AG09309 (cell line): ENCODE measurements around the gene ZNF487.
"Not testable (repeated sequence)": the region's sequence is repeated elsewhere in the genome, so short reads cannot be mapped to it uniquely, and the experiment has no call there.

ENCODE experiments used
- DNase-seq: peaks from one replicate; pipeline ENCODE4 v3.0.0-alpha.2; 2010; ENCODE audit warnings: low read depth
- H3K4me3 ChIP-seq: 2 replicates; pipeline ENCODE4 v1.5.1; 2011; ENCODE audit warnings: mild to moderate bottlenecking, low read depth, low read length, moderate library complexity; ENCODE audit not compliant: control insufficient read depth
- TF ChIP-seq, protein P1 (sequence below): IDR thresholded peaks from 2 replicates; pipeline ENCODE4 v1.5.1; 2011; ENCODE audit warnings: mild to moderate bottlenecking, low read depth, low read length, inconsistent platforms; ENCODE audit not compliant: insufficient read depth, control insufficient read depth; ENCODE audit errors: missing control alignments

Gene ZNF487

DNA sequence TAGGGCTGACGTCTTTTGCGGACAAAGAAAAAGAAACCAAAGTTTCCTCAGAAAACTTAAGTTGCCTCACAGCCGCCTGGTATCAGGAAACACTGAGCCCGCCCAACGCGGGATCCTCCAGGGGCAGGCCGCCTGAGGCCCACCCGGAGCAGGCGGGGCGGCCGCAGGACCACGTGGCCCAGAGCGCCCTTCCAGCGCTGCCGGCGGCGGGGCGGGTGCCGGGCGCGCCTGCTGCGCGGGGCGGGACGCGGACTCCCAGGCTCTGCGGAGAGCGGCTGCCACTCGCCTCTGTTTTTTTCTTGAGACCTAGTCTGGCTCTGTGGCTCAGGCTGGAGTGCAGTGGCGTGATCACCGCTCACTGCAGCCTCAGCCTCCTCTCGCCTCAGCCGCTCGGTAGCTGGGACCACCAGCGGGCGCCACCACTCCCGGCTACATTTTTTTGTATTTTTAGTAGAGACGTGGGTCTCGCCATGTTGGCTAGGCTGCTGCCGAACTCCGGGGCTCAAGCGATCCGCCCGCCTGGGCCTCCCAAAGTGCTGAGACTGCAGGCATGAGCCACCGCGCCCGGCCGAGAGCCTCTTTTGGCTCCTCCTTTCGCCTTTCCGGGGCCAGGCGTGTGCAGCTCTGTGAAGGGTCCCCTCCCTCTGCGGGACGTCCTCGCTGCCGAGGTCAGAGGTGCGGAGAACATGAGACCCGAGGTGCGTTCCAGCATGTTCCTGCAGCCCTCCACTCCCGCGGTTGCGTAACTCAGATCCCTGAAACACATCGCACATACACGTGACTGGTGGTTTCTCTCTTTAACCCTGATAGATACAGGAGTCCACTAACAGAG lies 16.3 kb upstream of the ZNF487 start:
- no peak for DNase-seq
- H3K4me3 ChIP-seq: peak overlapping the region; percentile 62
- TF ChIP-seq, protein P1, sequence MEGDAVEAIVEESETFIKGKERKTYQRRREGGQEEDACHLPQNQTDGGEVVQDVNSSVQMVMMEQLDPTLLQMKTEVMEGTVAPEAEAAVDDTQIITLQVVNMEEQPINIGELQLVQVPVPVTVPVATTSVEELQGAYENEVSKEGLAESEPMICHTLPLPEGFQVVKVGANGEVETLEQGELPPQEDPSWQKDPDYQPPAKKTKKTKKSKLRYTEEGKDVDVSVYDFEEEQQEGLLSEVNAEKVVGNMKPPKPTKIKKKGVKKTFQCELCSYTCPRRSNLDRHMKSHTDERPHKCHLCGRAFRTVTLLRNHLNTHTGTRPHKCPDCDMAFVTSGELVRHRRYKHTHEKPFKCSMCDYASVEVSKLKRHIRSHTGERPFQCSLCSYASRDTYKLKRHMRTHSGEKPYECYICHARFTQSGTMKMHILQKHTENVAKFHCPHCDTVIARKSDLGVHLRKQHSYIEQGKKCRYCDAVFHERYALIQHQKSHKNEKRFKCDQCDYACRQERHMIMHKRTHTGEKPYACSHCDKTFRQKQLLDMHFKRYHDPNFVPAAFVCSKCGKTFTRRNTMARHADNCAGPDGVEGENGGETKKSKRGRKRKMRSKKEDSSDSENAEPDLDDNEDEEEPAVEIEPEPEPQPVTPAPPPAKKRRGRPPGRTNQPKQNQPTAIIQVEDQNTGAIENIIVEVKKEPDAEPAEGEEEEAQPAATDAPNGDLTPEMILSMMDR: peak; percentile 14

DNA sequence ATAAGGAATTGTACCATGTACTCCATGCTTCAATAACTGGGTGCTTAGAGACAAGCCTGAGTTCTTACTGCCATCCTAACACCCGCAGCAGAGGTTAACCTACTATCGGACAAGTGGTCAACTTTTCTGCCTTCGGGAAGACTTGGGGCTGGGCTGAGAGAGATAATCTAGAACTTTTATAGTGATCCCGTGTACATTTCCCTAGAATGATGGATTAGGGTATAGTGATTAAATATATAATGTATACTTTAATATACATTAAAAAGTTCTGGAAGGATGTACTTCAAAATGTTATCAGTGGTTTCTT lies 15.8 kb upstream of the ZNF487 start:
- no peak for DNase-seq
- H3K4me3 ChIP-seq: peak overlapping the region; percentile 62
- TF ChIP-seq, protein P1: no peak

DNA sequence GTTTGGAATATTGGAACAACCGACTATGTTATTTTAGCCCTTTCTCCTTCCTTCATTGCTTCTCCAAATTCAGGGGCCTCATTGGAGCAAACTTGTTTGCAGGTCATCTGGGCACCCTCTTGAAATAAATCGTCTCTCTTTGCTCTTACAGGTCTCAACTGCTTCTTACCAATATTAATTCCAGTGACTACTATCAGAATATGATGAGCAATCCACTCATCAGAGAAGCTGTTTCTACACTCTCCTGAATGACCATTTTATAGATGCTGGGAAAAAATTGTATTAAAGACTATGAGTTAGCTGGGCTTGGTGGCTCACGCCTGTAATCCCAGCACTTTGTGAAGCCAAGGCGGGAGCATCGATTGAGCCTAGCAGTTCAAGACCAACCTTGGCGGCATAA lies 15.4 kb upstream of the ZNF487 start:
- no peak overlapping the region for H3K4me3 ChIP-seq
- no peak for DNase-seq
- TF ChIP-seq, protein P1: no peak

DNA sequence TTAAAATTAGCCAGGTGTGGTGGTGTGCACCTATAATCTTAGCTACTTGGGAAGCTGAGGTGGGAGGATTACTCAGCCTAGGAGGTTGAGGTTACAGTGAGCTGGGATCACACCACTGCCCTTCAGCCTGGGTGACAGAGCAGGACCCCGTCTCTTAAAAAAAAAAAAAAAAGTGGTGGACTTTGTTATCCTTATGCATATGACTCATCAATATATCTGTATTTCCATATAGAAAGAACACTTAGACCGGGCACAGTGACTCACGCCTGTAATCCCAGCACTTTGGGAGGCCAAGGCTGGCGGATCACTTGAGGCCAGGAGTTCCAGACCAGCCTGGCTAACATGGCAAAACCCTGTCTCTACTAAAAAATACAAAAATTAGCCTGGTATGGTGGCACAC lies 15.0 kb upstream of the ZNF487 start:
- DNase-seq, H3K4me3 ChIP-seq: not testable (repeated sequence)

DNA sequence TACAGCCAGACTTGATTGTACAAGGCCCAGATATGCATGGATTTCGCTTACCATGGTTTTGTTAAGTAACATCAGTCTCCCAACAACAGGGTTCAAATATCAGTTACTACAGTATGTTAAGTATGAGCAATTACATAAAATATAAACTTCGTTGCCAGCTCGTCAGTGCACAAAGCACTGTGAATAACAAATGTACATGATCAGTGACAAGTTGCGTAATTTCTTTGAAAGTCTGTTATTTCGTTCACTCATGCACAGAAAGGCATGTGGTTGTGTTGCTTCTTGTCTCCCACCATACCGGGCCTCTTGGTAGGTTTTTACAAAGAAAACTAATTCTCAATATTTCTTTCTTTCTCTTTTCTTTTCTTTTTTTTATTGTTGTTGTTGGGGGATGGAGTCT lies 12.5 kb upstream of the ZNF487 start:
- H3K4me3 ChIP-seq: no peak overlapping the region
- TF ChIP-seq, protein P1: no peak
- DNase-seq: no peak

DNA sequence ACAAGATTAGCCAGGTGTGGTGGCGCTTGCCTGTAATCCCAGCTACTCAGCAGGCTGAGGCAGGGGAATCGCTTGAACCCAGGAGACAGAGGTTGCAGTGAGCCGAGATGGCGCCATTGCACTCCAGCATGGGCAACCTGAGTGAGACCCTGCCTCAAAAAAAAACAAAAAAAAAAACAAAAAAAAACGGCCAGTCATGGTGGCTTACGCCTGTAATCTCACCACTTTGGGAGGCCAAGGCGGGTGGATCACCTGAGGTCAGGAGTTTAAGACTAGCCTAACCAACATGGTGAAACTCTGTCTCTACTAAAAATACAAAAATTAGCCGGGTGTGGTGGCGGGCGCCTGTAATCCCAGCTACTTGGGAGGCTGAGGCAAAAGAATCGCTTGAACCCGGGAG lies 10.4 kb upstream of the ZNF487 start:
- not testable (repeated sequence) for H3K4me3 ChIP-seq

DNA sequence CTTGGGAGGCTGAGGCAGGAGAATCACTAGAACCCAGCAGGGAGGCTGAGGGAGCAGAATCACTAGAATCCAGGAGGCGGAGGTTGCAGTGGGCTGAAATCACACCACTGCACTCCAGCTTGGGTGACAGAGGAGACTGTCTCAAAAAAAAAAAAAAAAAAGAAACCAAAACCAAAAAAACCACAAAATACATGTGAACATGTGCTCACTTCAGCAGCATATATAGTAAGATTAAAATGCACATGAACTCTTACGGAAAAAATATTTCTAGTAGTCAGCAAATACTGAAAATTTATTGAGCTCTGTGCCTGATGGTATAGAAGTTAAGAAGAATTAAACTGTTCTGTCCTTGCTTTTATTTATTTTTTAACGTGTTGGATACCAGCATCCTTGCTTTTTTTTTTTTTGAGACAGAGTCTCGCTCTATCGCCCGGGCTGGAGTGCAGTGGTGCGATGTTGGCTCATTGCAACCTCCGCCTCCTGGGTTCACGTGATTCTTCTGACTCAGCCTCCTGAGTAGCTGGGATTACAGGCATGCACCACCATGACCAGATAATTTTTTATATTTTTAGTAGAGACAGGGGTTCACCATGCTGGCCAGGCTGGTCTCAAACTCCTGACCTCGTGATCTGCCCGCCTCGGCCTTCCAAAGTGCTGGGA lies 9.6 kb upstream of the ZNF487 start:
- H3K4me3 ChIP-seq: no peak overlapping the region
- TF ChIP-seq, protein P1: no peak
- no peak for DNase-seq

More for the DNA sequence above, 10.4 kb upstream of the ZNF487 start:
- not testable (repeated sequence) for DNase-seq
